ENCODE measurements around the gene ACADVL.
A peak's percentile ranks its signal among the peaks of the same experiment; 100 is the strongest.

Gene ACADVL

GRCh38 chr17:7191571-7192270 is 28.0 kb upstream of the ACADVL start:
- DNase-seq = peak in 1 of 2 experiments; percentile 31

GRCh38 chr17:7192271-7192937 is 27.3 kb upstream of the ACADVL start:
- DNase-seq = no peak

GRCh38 chr17:7195971-7196370 is 23.8 kb upstream of the ACADVL start:
- DNase-seq = no peak

DNA sequence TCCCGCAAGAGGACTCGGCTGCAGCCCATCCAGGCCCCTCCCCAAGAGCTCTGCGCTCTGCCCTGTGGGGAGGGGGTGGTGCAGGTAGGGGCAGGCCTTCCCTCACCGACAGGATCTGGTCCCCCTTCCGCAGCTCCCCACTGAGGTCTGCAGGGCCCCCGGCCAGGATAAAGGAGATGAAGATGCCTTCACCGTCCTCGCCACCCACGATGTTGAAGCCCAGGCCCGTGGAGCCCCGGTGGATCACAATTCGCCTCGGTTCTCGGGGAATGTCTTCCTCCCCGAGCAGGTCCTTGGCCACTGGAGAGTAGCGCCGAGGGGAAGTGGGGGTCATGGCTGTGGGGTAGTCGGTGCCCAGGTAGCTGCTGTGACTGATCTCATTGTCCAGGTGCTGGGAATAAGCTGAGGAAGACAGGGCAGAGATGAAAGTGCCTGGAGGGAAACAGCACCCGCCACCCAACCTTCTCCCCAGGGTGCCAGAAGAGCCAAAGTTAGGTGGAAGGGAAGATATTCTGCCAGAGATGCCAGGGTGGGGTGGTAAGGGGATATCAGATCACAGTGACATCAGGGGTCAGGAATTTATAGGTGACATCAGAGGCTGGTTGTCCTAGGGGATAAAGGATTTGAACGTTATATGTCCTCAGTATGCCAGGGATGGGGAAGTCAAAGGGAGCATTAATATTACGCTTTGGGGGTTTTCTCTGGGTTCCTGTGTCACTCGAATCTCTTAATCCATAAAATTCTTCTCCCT is 22.9 kb upstream of the ACADVL start:
- DNase-seq = no peak

DNA sequence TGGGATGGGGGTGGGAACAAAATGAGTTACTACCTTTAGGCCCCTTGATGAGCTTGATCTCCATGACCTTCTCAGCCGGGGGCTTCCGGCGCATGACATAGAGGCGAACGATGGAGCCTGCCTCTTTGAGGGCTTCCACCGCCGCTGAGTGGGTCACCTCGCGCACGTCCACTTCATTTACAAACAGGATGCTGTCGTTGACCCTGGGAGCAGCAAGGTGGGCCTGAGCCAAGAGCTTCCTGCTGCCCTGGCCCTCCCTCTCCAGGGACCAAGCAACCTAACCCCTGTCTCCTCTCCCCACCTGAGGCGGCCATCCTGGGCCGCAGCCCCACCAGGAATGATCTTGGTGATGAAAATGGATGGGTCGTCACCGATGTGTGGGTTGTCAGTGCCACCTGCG is 16.3 kb upstream of the ACADVL start:
- no peak for DNase-seq

GRCh38 chr17:7204336-7204735 is 15.4 kb upstream of the ACADVL start:
- no peak for DNase-seq

DNA sequence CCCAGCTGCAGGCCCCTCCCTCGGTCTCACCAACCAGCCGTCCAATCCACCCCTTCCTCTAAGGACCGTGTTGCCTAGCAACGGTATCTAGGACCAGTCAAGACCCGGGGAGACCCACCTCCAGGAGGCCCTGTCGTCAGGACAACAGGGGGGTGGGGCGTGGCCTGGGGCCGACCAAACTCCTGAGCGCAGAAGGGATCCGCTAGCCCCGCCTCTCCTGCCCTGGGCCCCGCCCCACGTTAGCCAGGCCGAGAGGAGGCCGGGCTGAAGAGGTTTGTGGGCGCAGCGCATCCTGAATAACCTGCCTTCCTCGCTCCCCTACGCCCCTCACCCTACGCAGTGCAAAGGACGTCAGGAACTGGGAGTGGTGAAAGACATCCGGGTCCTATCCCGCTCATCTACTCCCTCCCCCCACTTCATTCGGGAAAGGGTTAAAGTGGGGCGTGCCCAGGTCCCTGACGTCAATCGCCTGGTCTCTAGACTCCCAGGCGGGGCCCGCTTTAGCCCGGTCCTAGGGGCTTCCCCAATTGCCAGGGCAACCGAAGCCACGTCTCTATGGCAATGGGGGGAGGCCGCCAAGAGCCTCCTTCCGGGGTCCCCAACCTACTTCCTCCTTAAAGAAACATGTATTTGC is 14.8 kb upstream of the ACADVL start:
- no peak for DNase-seq

DNA sequence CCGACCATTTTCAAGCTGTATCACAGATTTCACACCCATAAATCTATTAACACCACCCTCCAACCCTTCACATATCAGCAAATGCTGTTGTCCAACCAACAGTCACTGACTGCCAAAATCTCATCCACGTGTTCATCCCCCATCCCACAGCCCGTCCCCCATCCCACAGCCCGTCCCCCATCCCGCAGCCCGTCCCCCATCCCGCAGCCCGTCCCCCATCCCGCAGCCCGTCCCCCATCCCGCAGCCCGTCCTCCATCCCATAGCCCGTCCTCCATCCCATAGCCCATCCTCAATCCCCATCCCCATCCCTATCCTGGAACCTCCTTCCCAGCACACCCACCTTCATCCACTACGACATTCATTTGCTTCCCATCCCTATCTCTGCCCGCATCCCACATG is 14.2 kb upstream of the ACADVL start:
- no peak for DNase-seq

- no peak for DNase-seq
Observed at GRCh38 chr17:7207120-7208001, 12.4 kb upstream of the ACADVL start.

DNA sequence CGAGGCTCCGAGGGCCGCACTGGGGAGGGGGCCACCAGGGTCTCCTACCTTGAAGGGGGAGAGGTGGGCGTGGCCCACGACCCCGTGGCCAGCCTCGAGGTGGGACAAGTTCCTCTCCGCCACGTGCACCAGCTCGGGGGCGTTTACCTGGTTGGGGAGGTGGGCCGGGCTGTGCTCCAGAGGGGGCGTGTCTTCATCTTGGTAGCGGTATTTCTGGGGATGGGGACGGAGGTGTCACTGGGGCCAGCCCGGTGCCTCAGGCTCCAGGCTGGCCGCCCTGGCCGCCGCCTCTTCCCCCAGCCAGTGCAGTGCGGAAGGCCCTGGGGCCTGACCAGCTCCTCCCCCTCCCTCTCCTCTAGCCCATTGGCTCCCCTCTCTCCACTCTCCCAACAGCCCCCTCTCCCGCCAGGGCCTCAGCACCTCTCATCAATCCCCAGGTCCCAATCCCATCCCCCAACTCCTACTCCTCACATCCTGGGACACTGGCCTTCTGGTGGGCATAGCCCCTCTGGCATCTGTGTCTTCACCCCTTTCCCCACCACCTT is 11.6 kb upstream of the ACADVL start:
- no peak for DNase-seq

DNA sequence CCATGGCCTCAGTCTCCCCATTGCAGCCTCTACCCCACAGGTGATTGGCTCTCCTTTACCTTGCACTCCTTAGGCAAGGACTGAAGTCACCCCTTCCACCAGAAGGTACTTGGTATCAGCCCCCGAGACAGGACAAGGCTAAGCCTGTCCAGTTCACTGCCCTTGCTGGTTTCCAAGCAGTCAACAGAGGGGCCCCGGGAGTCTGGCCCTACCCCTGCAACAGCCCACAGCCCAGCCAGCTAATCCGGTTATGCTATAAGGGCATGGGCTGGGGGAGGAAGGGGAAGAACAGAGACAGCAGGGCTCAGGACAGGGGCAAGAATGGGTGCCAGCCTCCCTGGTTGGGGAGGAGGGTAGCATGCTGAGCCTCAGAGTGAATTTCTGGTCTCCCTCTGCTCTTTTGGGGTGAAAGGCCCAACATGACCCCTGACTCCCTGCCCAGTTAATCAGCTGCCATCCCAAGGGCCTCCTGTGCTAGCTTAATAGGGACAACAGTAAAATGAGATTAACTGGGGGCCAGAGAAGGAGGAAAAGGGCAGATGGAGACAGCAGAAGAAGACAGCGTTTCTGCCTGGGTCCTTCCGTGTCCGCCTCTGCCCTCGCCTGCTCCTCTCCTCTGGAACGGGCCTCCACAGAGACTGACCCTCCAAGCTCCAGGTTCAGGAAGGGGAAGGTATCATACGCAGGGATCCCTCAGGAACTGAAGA is 10.8 kb upstream of the ACADVL start:
- no peak for DNase-seq

GRCh38 chr17:7211491-7212273 is 8.1 kb upstream of the ACADVL start:
- no peak for DNase-seq

- DNase-seq = peak; percentile 75 to 90
Observed at GRCh38 chr17:7213895-7214299, 5.8 kb upstream of the ACADVL start.

GRCh38 chr17:7214300-7215135 is 5.2 kb upstream of the ACADVL start:
- DNase-seq = peak; percentile 87 to 95

GRCh38 chr17:7215136-7215638 is 4.6 kb upstream of the ACADVL start:
- DNase-seq = peak in 1 of 2 experiments; percentile 54

DNA sequence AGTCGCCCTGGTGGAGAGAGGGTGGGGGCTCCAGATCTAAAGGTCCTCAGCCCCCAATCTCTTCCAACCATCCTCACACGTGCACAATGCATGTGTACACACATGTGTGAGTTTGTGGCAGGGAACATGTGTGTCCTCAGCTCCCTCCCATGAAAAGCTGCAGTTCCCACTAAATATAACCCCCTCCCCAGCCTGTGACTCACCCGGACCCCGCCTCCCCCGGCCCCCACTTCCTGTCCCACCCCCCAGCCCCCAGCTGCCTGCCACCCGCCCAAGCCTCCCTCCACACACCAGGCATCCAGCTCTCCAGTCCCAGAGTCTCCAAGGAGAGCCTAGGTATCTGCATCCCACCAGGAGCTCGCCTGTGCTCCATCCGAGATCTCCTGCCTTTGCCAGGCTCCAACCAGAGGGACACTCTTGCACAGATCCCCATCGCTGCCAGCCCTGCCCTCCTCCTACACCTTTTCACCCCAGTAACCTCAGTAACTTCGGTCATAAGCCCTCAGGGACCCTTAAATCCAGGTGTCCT is 4.0 kb upstream of the ACADVL start:
- DNase-seq = no peak

DNA sequence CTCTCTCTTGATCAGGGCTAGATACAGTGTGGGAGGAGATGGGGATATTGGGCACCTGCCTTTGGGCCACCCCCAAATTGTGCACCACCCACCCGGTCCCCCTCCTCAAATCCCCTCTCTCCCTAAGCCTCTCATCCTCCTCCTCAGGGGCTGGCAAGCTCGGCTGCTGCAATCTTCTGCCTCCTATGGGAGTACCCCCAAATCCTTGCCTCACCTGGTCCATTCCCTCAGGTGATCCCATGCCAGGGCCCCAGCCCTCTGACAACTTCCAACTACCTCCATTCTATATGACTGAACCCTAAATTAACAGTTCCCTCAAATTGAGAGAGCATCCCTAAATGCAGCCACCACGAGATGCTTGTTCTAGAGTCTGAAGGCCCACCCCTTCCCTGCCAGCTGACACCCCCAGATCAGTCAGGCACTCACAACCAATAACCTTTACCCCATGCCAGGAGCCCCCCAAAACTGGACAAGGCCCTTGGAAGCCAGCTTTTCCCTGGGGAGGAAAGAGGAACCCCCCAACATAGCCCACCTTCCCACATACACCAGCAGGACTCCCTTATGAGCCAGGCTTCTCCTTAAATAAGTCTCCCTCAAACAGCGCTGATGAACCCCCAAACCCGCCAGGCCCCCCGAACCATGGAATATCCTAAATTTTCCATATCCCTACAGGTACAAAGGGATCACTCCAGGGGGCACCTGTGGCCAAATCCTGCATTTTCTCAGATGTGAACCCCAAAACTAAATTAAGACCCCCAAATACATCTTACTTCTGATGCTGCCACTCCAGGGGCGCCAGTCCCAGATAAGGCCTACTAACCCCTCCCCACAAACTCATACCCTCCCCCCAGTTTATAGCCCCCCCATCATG is 3.3 kb upstream of the ACADVL start:
- no peak for DNase-seq
